ENCODE results near the gene PLXND1. TPM values are rescaled to one million over a fixed set of nuclear protein-coding genes. Genes with fewer than 3 reads are reported as not detected.

Gene PLXND1
- total RNA-seq, 4 donors from 2014 or later, result 45.0 to 77.9 (median 61.5) TPM

DNA sequence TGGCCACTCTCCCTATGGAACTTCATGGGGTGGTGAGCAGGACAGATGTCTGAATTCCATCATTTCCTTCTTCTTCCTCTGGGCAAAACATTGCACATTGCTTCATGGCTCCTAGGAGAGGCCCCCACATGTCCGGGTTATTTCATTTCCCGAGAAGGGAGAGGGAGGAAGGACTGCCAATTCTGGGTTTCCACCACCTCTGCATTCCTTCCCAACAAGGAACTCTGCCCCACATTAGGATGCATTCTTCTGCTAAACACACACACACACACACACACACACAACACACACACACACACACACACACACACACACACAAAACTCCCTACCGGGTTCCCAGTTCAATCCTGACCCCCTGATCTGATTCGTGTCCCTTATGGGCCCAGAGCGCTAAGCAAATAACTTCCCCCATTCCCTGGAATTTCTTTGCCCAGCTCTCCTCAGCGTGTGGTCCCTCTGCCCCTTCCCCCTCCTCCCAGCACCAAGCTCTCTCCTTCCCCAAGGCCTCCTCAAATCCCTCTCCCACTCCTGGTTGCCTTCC lies 76.2 kb downstream of the PLXND1 start:
- Histone ChIP-seq H3K27ac (no peak overlapping the region), H3K4me3 (no peak overlapping the region), H3K9me3 (no peaks in the 10 kb centered on the region), H3K36me3 (no peaks in the 10 kb centered on the region), H3K4me1 (peaks cover 0 to 6% (median 0%) of the 10 kb centered on the region in 3 donors), H3K27me3 (no peaks in the 10 kb centered on the region)
- TF ChIP-seq POLR2A (IDR thresholded peaks at IDR 0.05) (no peak), POLR2AphosphoS5 (IDR thresholded peaks at IDR 0.05) (no peak), EP300 (IDR thresholded peaks at IDR 0.05) (no peak), CTCF (IDR thresholded peaks at IDR 0.05) (no peak)
- 39 to 47% methylated on average over 4 to 6 of the region's 6 CpGs for WGBS, 2 donors (ENCODE audit: low coverage in 1 of 2)
- ATAC-seq, result no peak

- Histone ChIP-seq H3K4me3 (no peak overlapping the region), H3K36me3 (no peaks in the 10 kb centered on the region), H3K27me3 (no peaks in the 10 kb centered on the region), H3K27ac (no peak overlapping the region), H3K9me3 (no peaks in the 10 kb centered on the region), H3K4me1 (peaks cover 0 to 6% (median 0%) of the 10 kb centered on the region in 3 donors)
- no peak for ATAC-seq
- 79% methylated on average over 6 of the region's 12 CpGs; no CpG with 5 or more reads in 1 of the 2 donors for whole genome bisulfite sequencing, 2 donors (ENCODE audit: low coverage in 1 of 2)
- TF ChIP-seq POLR2AphosphoS5 (IDR thresholded peaks at IDR 0.05) (no peak), CTCF (IDR thresholded peaks at IDR 0.05) (no peak)
These were observed 76.9 kb downstream of the PLXND1 start for GRCh38 chr3:129529436-129530210.

- no peaks in the 10 kb centered on the region for H3K36me3 ChIP-seq
- no peak for ATAC-seq
- WGBS, 2 donors (ENCODE audit: low coverage in 1 of 2), result 95 to 97% methylated on average over 8 to 13 of the region's 18 CpGs
These were observed 77.8 kb downstream of the PLXND1 start, which contains the start of gene RHO for GRCh38 chr3:129528589-129529100. TSS of gene RHO (plus strand) at chr3:129528639. CDS start at chr3:129528734, 95 bp downstream.

DNA sequence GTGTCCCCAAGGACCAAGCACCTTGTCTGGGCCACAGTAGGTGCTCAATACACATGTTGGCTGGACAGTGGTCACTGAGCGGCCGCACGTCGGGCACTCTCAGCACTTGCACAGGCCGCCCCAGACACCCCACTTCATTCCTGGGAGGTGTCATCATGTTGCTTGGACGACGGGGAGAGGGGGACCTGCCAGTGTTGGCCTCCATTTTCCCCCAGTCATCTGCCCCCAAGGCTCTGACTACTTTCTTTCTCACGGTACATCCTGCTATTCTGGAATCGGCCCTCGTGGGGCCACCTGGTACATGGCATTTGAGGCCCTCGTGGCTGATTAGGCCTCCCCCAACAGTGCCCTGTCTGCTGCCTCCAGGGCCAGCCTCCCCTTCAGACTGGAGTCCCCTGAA lies 79.2 kb downstream of the PLXND1 start:
- no peaks in the 10 kb centered on the region for H3K36me3 ChIP-seq
- WGBS, 2 donors (ENCODE audit: low coverage in 1 of 2), result 90 to 100% methylated on average over 1 to 8 of the region's 11 CpGs
- peaks cover 0 to 6% (median 0%) of the 10 kb centered on the region in 3 donors for H3K4me1 ChIP-seq
- no peak overlapping the region for H3K4me3 ChIP-seq
- no peaks in the 10 kb centered on the region for H3K9me3 ChIP-seq
- no peaks in the 10 kb centered on the region for H3K27me3 ChIP-seq
- TF ChIP-seq CTCF (IDR thresholded peaks at IDR 0.05), result no peak
- TF ChIP-seq EP300 (IDR thresholded peaks at IDR 0.05), result no peak
- no peak for TF ChIP-seq POLR2AphosphoS5 (IDR thresholded peaks at IDR 0.05)
- no peak for TF ChIP-seq POLR2A (IDR thresholded peaks at IDR 0.05)
- no peak for ATAC-seq
- H3K27ac ChIP-seq, result no peak overlapping the region

More at GRCh38 chr3:129528589-129529100, 77.8 kb downstream of the PLXND1 start, which contains the start of gene RHO:
- Histone ChIP-seq H3K27me3 (no peaks in the 10 kb centered on the region), H3K4me3 (no peak within 1 kb of the TSS), H3K27ac (no peak within 1 kb of the TSS), H3K9me3 (no peaks in the 10 kb centered on the region), H3K4me1 (peaks cover 0 to 6% (median 0%) of the 10 kb centered on the region in 3 donors)
- TF ChIP-seq EP300 (IDR thresholded peaks at IDR 0.05) (no peak), POLR2AphosphoS5 (IDR thresholded peaks at IDR 0.05) (no peak), CTCF (IDR thresholded peaks at IDR 0.05) (no peak), POLR2A (IDR thresholded peaks at IDR 0.05) (no peak)
